SJSA1 (cell line): ENCODE results near the gene CNN2. TPM values are rescaled to one million over a fixed set of nuclear protein-coding genes. Genes with fewer than 3 reads are reported as not detected.

Experiments used
- DNase-seq, 2 experiments: peaks; one replicate each; pipeline ENCODE4 v3.0.0-alpha.2; 2015 to 2020; ENCODE audit warnings: low spot score in 2 of 2, low read depth in 1 of 2
- H3K27ac ChIP-seq: fragments of 250-450 bp; sonication (Bioruptor Pico); 2 replicates; pipeline ENCODE4 v1.5.1; 2020; ENCODE audit warnings: mild to moderate bottlenecking, moderate library complexity
- H3K27me3 ChIP-seq: fragments of 250-450 bp; sonication (Bioruptor Pico); replicated peaks from 2 replicates; pipeline ENCODE4 v1.5.1; 2020; ENCODE audit warnings: mild to moderate bottlenecking, moderate library complexity
- H3K36me3 ChIP-seq: fragments of 250-450 bp; sonication (Bioruptor Pico); 2 replicates; pipeline ENCODE4 v1.5.1; 2020; ENCODE audit warnings: mild to moderate bottlenecking
- H3K4me1 ChIP-seq: fragments of 250-450 bp; sonication (Bioruptor Pico); replicated peaks from 2 replicates; pipeline ENCODE4 v1.6.1; 2021; ENCODE audit warnings: mild to moderate bottlenecking
- H3K4me3 ChIP-seq: fragments of 250-450 bp; sonication (Bioruptor Pico); 2 replicates; pipeline ENCODE4 v1.5.1; 2020; ENCODE audit warnings: mild to moderate bottlenecking
- H3K9me3 ChIP-seq: fragments of 250-450 bp; sonication (Bioruptor Pico); replicated peaks from 2 replicates; pipeline ENCODE4 v1.5.1; 2020; ENCODE audit warnings: mild to moderate bottlenecking
- total RNA-seq: library from RNA; depleted of rRNA; stranded (reverse); fragments of >200 nt; shearing (Covaris generic); gene quantifications from 2 replicates; pipeline ENCODE4 v1.2.3, GENCODE V29; 2014

CNN2 gene
- total RNA-seq, 1 experiment from 2014 or later, result 441 TPM

GRCh38 chr19:1070576-1070930 lies 44.1 kb downstream of the CNN2 start:
- Histone ChIP-seq H3K9me3 (no peaks in the 10 kb centered on the region), H3K4me3 (no peak overlapping the region), H3K27ac (no peak overlapping the region), H3K4me1 (peaks cover 24% of the 10 kb centered on the region), H3K36me3 (no peaks in the 10 kb centered on the region), H3K27me3 (peaks cover 64% of the 10 kb centered on the region)
- DNase-seq, result no peak

GRCh38 chr19:1070931-1071791 lies 44.8 kb downstream of the CNN2 start:
- H3K4me3 ChIP-seq, result no peak overlapping the region
- peaks cover 21% of the 10 kb centered on the region for H3K4me1 ChIP-seq
- H3K36me3 ChIP-seq, result no peaks in the 10 kb centered on the region
- no peak for DNase-seq
- no peaks in the 10 kb centered on the region for H3K9me3 ChIP-seq
- H3K27ac ChIP-seq, result no peak overlapping the region
- H3K27me3 ChIP-seq, result peaks cover 61% of the 10 kb centered on the region

- no peak overlapping the region for H3K4me3 ChIP-seq
- DNase-seq, result no peak
- H3K9me3 ChIP-seq, result no peaks in the 10 kb centered on the region
- H3K36me3 ChIP-seq, result no peaks in the 10 kb centered on the region
- H3K27ac ChIP-seq, result no peak overlapping the region
- H3K27me3 ChIP-seq, result peaks cover 54% of the 10 kb centered on the region
- peaks cover 9% of the 10 kb centered on the region for H3K4me1 ChIP-seq
Measured at GRCh38 chr19:1072371-1073015, 46.1 kb downstream of the CNN2 start.

GRCh38 chr19:1073063-1073955 lies 46.9 kb downstream of the CNN2 start:
- no peaks in the 10 kb centered on the region for H3K36me3 ChIP-seq
- no peak for DNase-seq
- H3K27me3 ChIP-seq, result peaks cover 47% of the 10 kb centered on the region
- peaks cover 7% of the 10 kb centered on the region for H3K4me1 ChIP-seq
- H3K27ac ChIP-seq, result no peak overlapping the region
- no peak overlapping the region for H3K4me3 ChIP-seq
- H3K9me3 ChIP-seq, result no peaks in the 10 kb centered on the region

- H3K27ac ChIP-seq, result no peak overlapping the region
- peaks cover 39% of the 10 kb centered on the region for H3K27me3 ChIP-seq
- no peaks in the 10 kb centered on the region for H3K36me3 ChIP-seq
- H3K4me3 ChIP-seq, result no peak overlapping the region
- DNase-seq, result no peak
- peaks cover 7% of the 10 kb centered on the region for H3K4me1 ChIP-seq
- H3K9me3 ChIP-seq, result no peaks in the 10 kb centered on the region
Measured at GRCh38 chr19:1073956-1074517, 47.6 kb downstream of the CNN2 start.

- peaks cover 7% of the 10 kb centered on the region for H3K4me1 ChIP-seq
- no peaks in the 10 kb centered on the region for H3K9me3 ChIP-seq
- peaks cover 33% of the 10 kb centered on the region for H3K27me3 ChIP-seq
- DNase-seq, result no peak
- no peak overlapping the region for H3K4me3 ChIP-seq
- no peak overlapping the region for H3K27ac ChIP-seq
- H3K36me3 ChIP-seq, result no peaks in the 10 kb centered on the region
Measured at GRCh38 chr19:1074544-1075283, 48.3 kb downstream of the CNN2 start.

GRCh38 chr19:1076046-1076386 lies 49.6 kb downstream of the CNN2 start:
- Histone ChIP-seq H3K4me1 (peaks cover 3% of the 10 kb centered on the region), H3K27me3 (peaks cover 20% of the 10 kb centered on the region), H3K9me3 (0 out of 2 replicates have a peak, but pooled peaks cover 2% of the 10 kb centered on the region), H3K4me3 (no peak overlapping the region), H3K27ac (no peak overlapping the region), H3K36me3 (no peaks in the 10 kb centered on the region)
- no peak for DNase-seq

GRCh38 chr19:1076951-1077350 lies 50.5 kb downstream of the CNN2 start:
- Histone ChIP-seq H3K4me1 (no peaks in the 10 kb centered on the region), H3K4me3 (no peak overlapping the region), H3K36me3 (no peaks in the 10 kb centered on the region), H3K9me3 (0 out of 2 replicates have a peak, but pooled peaks cover 2% of the 10 kb centered on the region), H3K27ac (no peak overlapping the region), H3K27me3 (peaks cover 10% of the 10 kb centered on the region)
- DNase-seq, result no peak

- Histone ChIP-seq H3K27ac (no peak overlapping the region), H3K4me3 (no peak overlapping the region), H3K36me3 (no peaks in the 10 kb centered on the region), H3K4me1 (peaks cover 5% of the 10 kb centered on the region; the same call in 1 of the 2 replicates), H3K9me3 (0 out of 2 replicates have a peak, but pooled peaks cover 2% of the 10 kb centered on the region), H3K27me3 (peaks cover 20% of the 10 kb centered on the region; the same call in 1 of the 2 replicates)
- no peak for DNase-seq
Measured at GRCh38 chr19:1079566-1080111, 53.2 kb downstream of the CNN2 start.

GRCh38 chr19:1080360-1081161 lies 54.2 kb downstream of the CNN2 start:
- H3K27me3 ChIP-seq, result peaks cover 20% of the 10 kb centered on the region; the same call in 1 of the 2 replicates
- H3K27ac ChIP-seq, result no peak overlapping the region
- H3K36me3 ChIP-seq, result no peaks in the 10 kb centered on the region
- H3K4me1 ChIP-seq, result peaks cover 5% of the 10 kb centered on the region; the same call in 1 of the 2 replicates
- 0 out of 2 replicates have a peak, but pooled peaks cover 2% of the 10 kb centered on the region for H3K9me3 ChIP-seq
- no peak overlapping the region for H3K4me3 ChIP-seq
- DNase-seq, result no peak

- H3K27me3 ChIP-seq, result peaks cover 19% of the 10 kb centered on the region; the same call in 1 of the 2 replicates
- 0 out of 2 replicates have a peak, but pooled peaks cover 2% of the 10 kb centered on the region for H3K9me3 ChIP-seq
- H3K4me1 ChIP-seq, result peaks cover 5% of the 10 kb centered on the region; the same call in 1 of the 2 replicates
- H3K36me3 ChIP-seq, result no peaks in the 10 kb centered on the region
- H3K27ac ChIP-seq, result no peak overlapping the region
- no peak overlapping the region for H3K4me3 ChIP-seq
- no peak for DNase-seq
Measured at GRCh38 chr19:1081301-1082164, 55.1 kb downstream of the CNN2 start.
